Upper lobe of left lung (tissue), 4 donors: ENCODE data around the gene AP1B1.

Experiments used
- CTCF ChIP-seq, 6 experiments: fragments of 450-650 bp in 4 of 6; fragments of 200-600 bp in 2 of 6; sonication (generic) in 2 of 6; IDR thresholded peaks; one replicate each; pipeline ENCODE4 v1.5.1; 2016 to 2019; ENCODE audit warnings: antibody characterized with exemption in 6 of 6
- EP300 ChIP-seq, 4 donors: sonication (generic); formaldehyde crosslinking; IDR thresholded peaks; one replicate each; pipeline ENCODE4 v1.5.1; 2017; ENCODE audit warnings: antibody characterized with exemption in 4 of 4, control low read depth in 2 of 4
- POLR2A ChIP-seq, 4 donors: fragments of 450-650 bp; IDR thresholded peaks; one replicate each; pipeline ENCODE4 v1.5.1; 2016 to 2017; ENCODE audit warnings: antibody characterized with exemption in 4 of 4, mild to moderate bottlenecking in 2 of 4
- POLR2AphosphoS5 ChIP-seq, 2 donors: sonication (generic); formaldehyde crosslinking; IDR thresholded peaks; one replicate each; pipeline ENCODE4 v1.5.1; 2017; ENCODE audit warnings: antibody characterized with exemption in 2 of 2

- TF ChIP-seq POLR2A (IDR thresholded peaks at IDR 0.05) (no peak), CTCF (IDR thresholded peaks at IDR 0.05) (no peak), EP300 (IDR thresholded peaks at IDR 0.05) (no peak), POLR2AphosphoS5 (IDR thresholded peaks at IDR 0.05) (no peak)
These were observed 98.3 kb downstream of the AP1B1 start for GRCh38 chr22:29290061-29290460.
